Right hindlimb (tissue), 1 donor: ENCODE data around the gene PTPRCAP.

Experiments used
- DNase-seq: peaks from one replicate; pipeline ENCODE4 v3.0.0-alpha.2; 2018

The PTPRCAP gene

GRCh38 chr11:67423891-67424613 lies 13.4 kb downstream of the PTPRCAP start:
- DNase-seq, result no peak

- DNase-seq, result no peak
These were observed 14.0 kb downstream of the PTPRCAP start for GRCh38 chr11:67423466-67423865.

- DNase-seq, result no peak
These were observed 14.6 kb downstream of the PTPRCAP start for GRCh38 chr11:67422891-67423290.

- DNase-seq, result no peak
These were observed 16.0 kb downstream of the PTPRCAP start for GRCh38 chr11:67421430-67422031.

- DNase-seq, result peak; percentile 97
These were observed 16.6 kb downstream of the PTPRCAP start for GRCh38 chr11:67420646-67421429.

- DNase-seq, result no peak
These were observed 17.3 kb downstream of the PTPRCAP start for GRCh38 chr11:67420147-67420645.

- DNase-seq, result no peak
These were observed 18.0 kb downstream of the PTPRCAP start for GRCh38 chr11:67419325-67420049.

- peak; percentile 83 for DNase-seq
These were observed 18.8 kb downstream of the PTPRCAP start for GRCh38 chr11:67418476-67419281.

GRCh38 chr11:67417425-67417824 lies 20.1 kb downstream of the PTPRCAP start:
- no peak for DNase-seq

GRCh38 chr11:67416416-67417335 lies 20.8 kb downstream of the PTPRCAP start:
- DNase-seq, result peak; percentile 60

- no peak for DNase-seq
These were observed 21.8 kb downstream of the PTPRCAP start, which contains the start of gene CARNS1 for GRCh38 chr11:67415501-67416304. Gene CARNS1 (plus strand): TSS chr11:67415678. CDS start chr11:67416200, 522 bp downstream.

- no peak for DNase-seq
These were observed 24.1 kb downstream of the PTPRCAP start for GRCh38 chr11:67413266-67413849.

- no peak for DNase-seq
These were observed 24.8 kb downstream of the PTPRCAP start for GRCh38 chr11:67412495-67413179.

GRCh38 chr11:67411785-67412152 lies 25.7 kb downstream of the PTPRCAP start:
- DNase-seq, result no peak

- DNase-seq, result no peak
These were observed 26.3 kb downstream of the PTPRCAP start for GRCh38 chr11:67410984-67411784.

- no peak for DNase-seq
These were observed 27.1 kb downstream of the PTPRCAP start for GRCh38 chr11:67410369-67410831.

GRCh38 chr11:67409781-67410368 lies 27.6 kb downstream of the PTPRCAP start:
- no peak for DNase-seq
